Measurements from ENCODE around the gene TFDP2. TPM values are rescaled to one million over a fixed set of nuclear protein-coding genes. Genes with fewer than 3 reads are reported as not detected.

TFDP2 gene
- total and polyA plus RNA-seq, 2 of the 8 experiments (the other 6 are each of a cell fraction or from before 2014, with no cell fraction given), result 41.1 to 119 TPM

DNA sequence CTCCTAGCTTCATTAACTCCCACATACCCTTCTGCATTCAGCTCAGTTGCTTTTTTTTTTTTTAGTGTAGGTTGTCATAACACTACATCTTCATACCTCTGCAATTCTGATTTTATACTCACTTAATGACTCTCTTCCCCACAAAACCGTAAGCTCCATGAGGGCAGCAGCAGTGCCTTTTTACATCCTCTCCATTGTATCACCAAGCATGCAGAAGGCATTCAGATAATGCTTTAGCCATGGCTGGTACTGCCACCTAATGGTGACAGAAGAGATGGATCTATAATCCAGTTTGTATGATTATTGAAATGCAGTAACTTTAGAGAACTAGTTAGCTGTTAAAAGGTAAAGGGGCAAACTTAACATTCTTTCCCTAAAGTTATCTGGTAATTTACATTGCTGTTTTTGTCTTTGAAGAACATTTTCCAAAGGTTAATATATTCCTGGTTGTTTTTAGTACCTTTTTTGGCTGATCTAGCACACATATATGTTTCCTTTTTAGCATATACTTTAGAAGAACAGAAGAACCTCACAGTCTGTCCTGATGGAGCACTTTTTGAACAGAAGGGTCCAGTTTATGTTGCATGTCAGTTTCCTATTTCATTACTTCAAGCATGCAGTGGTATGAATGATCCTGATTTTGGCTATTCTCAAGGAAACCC, 236.1 kb downstream of the TFDP2 start:
- peak; percentile 83 for FAIRE-seq
- TF ChIP-seq TBP (IDR thresholded peaks at IDR 0.05; ENCODE audit: low read depth, low read length), result no peak
- no peak for TF ChIP-seq POLR2AphosphoS5 (IDR thresholded peaks at IDR 0.05; ENCODE audit: low read depth, low read length)
- no peak for TF ChIP-seq CHD1 (IDR thresholded peaks at IDR 0.05; ENCODE audit: low read depth, low read length)
- no peak for TF ChIP-seq NRF1 (IDR thresholded peaks at IDR 0.05; ENCODE audit: low read depth, low read length)
- TF ChIP-seq KDM1A (IDR thresholded peaks at IDR 0.05; ENCODE audit: borderline replicate concordance, low read length), result peak; percentile 62; the same call in 1 of the 2 replicates
- TF ChIP-seq SP4 (IDR thresholded peaks at IDR 0.05; ENCODE audit: low read length), result no peak
- TF ChIP-seq YY1 (IDR thresholded peaks at IDR 0.05; ENCODE audit: low read depth, low read length), result no peak
- TF ChIP-seq RXRA (IDR thresholded peaks at IDR 0.05; ENCODE audit: insufficient read depth, low read depth, low read length), result no peak
- no peak for TF ChIP-seq HDAC2 (IDR thresholded peaks at IDR 0.05; ENCODE audit: borderline replicate concordance in 1 of 2, low read depth in 2 of 2, low read length in 2 of 2)
- TF ChIP-seq NANOG (IDR thresholded peaks at IDR 0.05; ENCODE audit: insufficient read depth, low read depth, low read length, poor library complexity, severe bottlenecking), result no peak
- TF ChIP-seq TAF7 (optimal IDR thresholded peaks at IDR 0.05; ENCODE audit: borderline replicate concordance, low read depth, low read length), result no peak
- TF ChIP-seq, protein P1, sequence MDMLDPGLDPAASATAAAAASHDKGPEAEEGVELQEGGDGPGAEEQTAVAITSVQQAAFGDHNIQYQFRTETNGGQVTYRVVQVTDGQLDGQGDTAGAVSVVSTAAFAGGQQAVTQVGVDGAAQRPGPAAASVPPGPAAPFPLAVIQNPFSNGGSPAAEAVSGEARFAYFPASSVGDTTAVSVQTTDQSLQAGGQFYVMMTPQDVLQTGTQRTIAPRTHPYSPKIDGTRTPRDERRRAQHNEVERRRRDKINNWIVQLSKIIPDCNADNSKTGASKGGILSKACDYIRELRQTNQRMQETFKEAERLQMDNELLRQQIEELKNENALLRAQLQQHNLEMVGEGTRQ (IDR thresholded peaks at IDR 0.05; ENCODE audit: low read length), result peak; percentile 83

More for the DNA sequence above, 236.1 kb downstream of the TFDP2 start:
- Histone ChIP-seq H3K56ac (replicated peaks; ENCODE audit: insufficient read length, low read depth, low read length) (no peak overlapping the region), H3K4ac (replicated peaks; ENCODE audit: insufficient read length, low read depth, low read length) (no peak overlapping the region), H3K27ac (ENCODE audit: low read depth, low read length) (no peak overlapping the region), H4K91ac (replicated peaks; ENCODE audit: insufficient read length, low read length) (no peak overlapping the region), H2BK15ac (ENCODE audit: low read length) (no peak overlapping the region), H2BK12ac (ENCODE audit: low read depth, low read length) (no peak overlapping the region), H3K23me2 (ENCODE audit: low read depth, low read length) (no peaks in the 10 kb centered on the region), H4K5ac (ENCODE audit: insufficient read length, low read depth, low read length) (no peak overlapping the region), H2BK5ac (ENCODE audit: low read depth, low read length) (no peak overlapping the region), H3K14ac (ENCODE audit: insufficient read length) (no peak overlapping the region), H4K20me1 (replicated peaks in 1 of 2; ENCODE audit: control insufficient read depth in 1 of 2, insufficient read depth in 2 of 2, low read length in 2 of 2) (no peaks in the 10 kb centered on the region), H3K4me2 (ENCODE audit: insufficient read depth in 1 of 2, low read depth in 2 of 2, low read length in 2 of 2) (no peak overlapping the region), H2BK120ac (replicated peaks; ENCODE audit: low read depth, low read length) (no peak overlapping the region), H3K4me3 (ENCODE audit: extremely low read depth in 1 of 4, insufficient read depth in 2 of 4, low read depth in 3 of 4, low read length in 4 of 4) (no peak overlapping the region), H3K36me3 (ENCODE audit: control insufficient read depth in 2 of 4, insufficient read depth in 4 of 4, low read length in 3 of 4) (peaks cover 2 to 64% (median 36%) of the 10 kb centered on the region in 4 experiments; a peak in 7 of 8 replicates), H4K8ac (ENCODE audit: extremely low read depth, insufficient read depth, low read length) (no peak overlapping the region), H3K79me2 (ENCODE audit: control insufficient read depth in 1 of 2, insufficient read depth in 2 of 2, low read length in 2 of 2) (no peaks in the 10 kb centered on the region; a peak in 1 of 4 replicates), H3K79me1 (ENCODE audit: low read depth, low read length) (peaks cover 3% of the 10 kb centered on the region; the same call in 1 of the 2 replicates), H2BK20ac (ENCODE audit: low read length) (no peak overlapping the region), H2AK5ac (ENCODE audit: low read depth, low read length) (no peak overlapping the region), H3K27me3 (replicated peaks in 1 of 4; ENCODE audit: control insufficient read depth in 3 of 4, extremely low read depth in 1 of 4, insufficient read depth in 3 of 4, low read length in 3 of 4) (no peaks in the 10 kb centered on the region), H3K23ac (ENCODE audit: insufficient read length) (no peak overlapping the region), H2AFZ (ENCODE audit: low read length) (no peak overlapping the region), H3K18ac (ENCODE audit: extremely low read depth, low read length) (no peak overlapping the region), H3K9ac (replicated peaks in 1 of 4; ENCODE audit: extremely low read depth in 1 of 4, low read depth in 3 of 4, low read length in 3 of 4) (no peak overlapping the region), H3K4me1 (replicated peaks in 1 of 4; ENCODE audit: control insufficient read depth in 3 of 4, insufficient read depth in 4 of 4, low read length in 3 of 4) (no peaks in the 10 kb centered on the region), H3K9me3 (ENCODE audit: insufficient read depth in 2 of 2, low read depth in 1 of 2, low read length in 1 of 2) (no peaks in the 10 kb centered on the region)
- ChIA-PET CTCF (ENCODE audit: partially characterized antibody) (interaction anchor here (0.6 to 3.4 kb wide), 38 partner anchors 9 to 327 kb away, joined by 3 to 20 read pairs (median 4); partner anchors contain the start of genes ATP1B3 and RNF7), POLR2A (ENCODE audit: partially characterized antibody) (interaction anchor here (0.5 to 1.1 kb wide), 3 partner anchors 101 to 171 kb away, joined by 3 to 4 read pairs (median 3); no protein-coding TSS in a partner anchor)
- DNase-seq (ENCODE audit: low read depth in 1 of 2, low spot score in 2 of 2), result no peak
- 88% methylated on average over 1 of the region's 1 CpG; no CpG with 5 or more reads in 1 of the 2 experiments for WGBS, 2 experiments (ENCODE audit: extremely low coverage in 1 of 2, insufficient coverage in 1 of 2, insufficient read length in 1 of 2, insufficient replicate concordance in 2 of 2, low coverage in 1 of 2, low lambda C conversion rate in 2 of 2, missing lambda C conversion rate in 1 of 2)

All from H1 (cell line).